Testis (tissue), 2 donors: ENCODE results near the gene SLC24A1.

Experiments
- POLR2A ChIP-seq: fragments of 450-650 bp; IDR thresholded peaks from one replicate; pipeline ENCODE4 v1.6.1; 2017; ENCODE audit warnings: antibody characterized with exemption, mild to moderate bottlenecking, moderate library complexity
- TF ChIP-seq, protein P1 (sequence below), 3 experiments: fragments of 450-650 bp in 2 of 3; fragments of 200-600 bp in 1 of 3; sonication (generic) in 1 of 3; IDR thresholded peaks; one replicate each; pipeline ENCODE4 v1.5.1; 2016 to 2019; ENCODE audit warnings: antibody characterized with exemption in 3 of 3, mild to moderate bottlenecking in 2 of 3, moderate library complexity in 1 of 3

DNA sequence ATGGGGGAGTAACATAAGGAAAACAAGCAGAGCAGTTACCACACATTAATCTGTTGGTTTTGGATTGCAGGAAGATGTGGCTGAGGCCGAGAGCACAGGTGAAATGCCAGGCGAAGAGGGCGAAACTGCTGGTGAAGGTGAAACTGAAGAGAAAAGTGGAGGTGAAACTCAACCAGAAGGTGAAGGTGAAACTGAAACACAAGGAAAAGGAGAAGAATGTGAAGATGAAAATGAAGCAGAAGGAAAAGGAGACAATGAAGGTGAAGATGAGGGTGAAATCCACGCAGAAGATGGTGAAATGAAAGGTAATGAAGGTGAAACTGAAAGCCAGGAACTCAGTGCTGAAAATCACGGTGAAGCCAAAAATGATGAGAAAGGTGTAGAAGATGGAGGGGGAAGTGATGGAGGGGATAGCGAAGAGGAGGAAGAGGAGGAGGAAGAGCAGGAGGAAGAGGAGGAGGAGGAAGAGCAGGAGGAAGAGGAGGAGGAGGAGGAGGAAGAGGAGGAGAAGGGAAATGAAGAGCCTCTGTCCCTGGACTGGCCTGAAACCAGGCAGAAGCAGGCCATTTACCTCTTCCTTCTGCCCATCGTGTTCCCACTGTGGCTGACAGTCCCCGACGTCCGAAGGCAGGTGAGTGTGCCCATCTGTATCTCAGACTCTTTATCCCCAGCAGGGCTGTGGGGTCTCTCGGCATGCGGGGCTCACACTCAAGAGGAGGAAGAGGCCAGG is 28.7 kb downstream of the SLC24A1 start:
- TF ChIP-seq, protein P1, sequence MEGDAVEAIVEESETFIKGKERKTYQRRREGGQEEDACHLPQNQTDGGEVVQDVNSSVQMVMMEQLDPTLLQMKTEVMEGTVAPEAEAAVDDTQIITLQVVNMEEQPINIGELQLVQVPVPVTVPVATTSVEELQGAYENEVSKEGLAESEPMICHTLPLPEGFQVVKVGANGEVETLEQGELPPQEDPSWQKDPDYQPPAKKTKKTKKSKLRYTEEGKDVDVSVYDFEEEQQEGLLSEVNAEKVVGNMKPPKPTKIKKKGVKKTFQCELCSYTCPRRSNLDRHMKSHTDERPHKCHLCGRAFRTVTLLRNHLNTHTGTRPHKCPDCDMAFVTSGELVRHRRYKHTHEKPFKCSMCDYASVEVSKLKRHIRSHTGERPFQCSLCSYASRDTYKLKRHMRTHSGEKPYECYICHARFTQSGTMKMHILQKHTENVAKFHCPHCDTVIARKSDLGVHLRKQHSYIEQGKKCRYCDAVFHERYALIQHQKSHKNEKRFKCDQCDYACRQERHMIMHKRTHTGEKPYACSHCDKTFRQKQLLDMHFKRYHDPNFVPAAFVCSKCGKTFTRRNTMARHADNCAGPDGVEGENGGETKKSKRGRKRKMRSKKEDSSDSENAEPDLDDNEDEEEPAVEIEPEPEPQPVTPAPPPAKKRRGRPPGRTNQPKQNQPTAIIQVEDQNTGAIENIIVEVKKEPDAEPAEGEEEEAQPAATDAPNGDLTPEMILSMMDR (IDR thresholded peaks at IDR 0.05) = no peak
- no peak for TF ChIP-seq POLR2A
